HG02938 (cell line): ENCODE results near the gene KIAA1210.

Source experiments
- ATAC-seq: cut with Tn5 transposase; IDR thresholded peaks from one replicate; pipeline ENCODE4 v1.9.1; 2021; ENCODE audit warnings: mild to moderate bottlenecking, moderate library complexity; ENCODE audit not compliant: unreplicated experiment

Gene KIAA1210

GRCh38 chrX:119127650-119128049 is at the start of gene KIAA1210:
KIAA1210 (minus strand) TSS chrX:119127812; CDS start chrX:119123642, 4,170 bp downstream.
- ATAC-seq: no peak

- no peak for ATAC-seq
These were observed 49.7 kb upstream of the KIAA1210 start for GRCh38 chrX:119177278-119177677.

DNA sequence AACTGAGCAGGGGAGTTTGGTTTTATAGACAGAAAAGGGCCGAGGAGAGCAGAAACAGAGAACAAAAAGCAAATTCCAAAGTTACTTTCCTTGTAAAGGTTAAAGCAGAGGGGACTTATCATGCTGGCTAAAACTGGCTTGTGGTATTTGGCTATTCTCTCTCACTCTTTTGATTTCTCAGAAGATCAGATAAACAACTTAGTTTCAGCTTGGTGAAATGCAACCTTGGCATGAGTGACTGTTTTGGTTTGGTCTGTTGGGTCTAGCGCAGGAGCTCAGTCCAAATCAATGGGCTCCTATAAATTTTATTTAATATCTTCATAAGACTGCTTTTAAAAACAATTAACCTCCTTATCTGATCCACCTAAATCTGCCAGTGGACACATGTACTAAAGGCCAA is 47.3 kb upstream of the KIAA1210 start:
- ATAC-seq: no peak

DNA sequence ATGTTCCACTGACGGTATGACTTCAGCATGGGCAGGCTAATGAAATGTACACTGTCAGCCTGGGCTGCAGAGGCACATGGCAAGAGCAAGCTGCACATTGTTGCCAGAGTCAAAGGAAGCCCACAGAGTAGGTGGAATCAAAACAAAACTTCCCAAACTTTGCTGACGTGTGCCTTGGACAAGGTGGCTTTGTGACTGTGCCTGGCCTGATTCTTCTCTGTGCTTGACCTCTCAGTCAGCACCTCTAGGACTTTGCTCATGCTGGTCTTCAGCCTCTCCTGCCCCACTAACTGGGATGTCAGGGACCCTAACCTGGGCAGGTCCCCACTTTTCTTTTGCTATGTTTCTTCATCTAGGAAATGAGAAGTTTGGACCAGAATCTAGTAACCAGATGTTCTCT is 40.5 kb upstream of the KIAA1210 start:
- no peak for ATAC-seq

DNA sequence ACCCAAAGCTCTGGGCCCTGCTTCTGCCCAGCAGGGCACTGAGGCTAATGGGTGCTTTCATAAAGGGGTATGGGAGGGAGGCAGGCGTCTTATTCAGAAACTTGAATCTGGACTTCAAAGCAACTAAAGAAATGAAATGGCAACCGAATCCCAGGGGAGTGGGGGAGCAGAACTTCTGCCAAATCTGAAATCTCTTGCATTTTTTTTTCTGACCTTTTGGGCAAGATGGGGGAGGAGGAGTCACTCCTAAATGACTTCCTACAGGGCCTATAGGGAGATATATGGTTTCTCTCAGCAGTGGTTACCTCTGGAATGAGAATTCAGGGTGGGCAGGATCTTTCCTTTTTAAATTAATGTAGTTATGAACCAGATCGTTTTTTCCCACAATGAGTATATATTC is 30.6 kb upstream of the KIAA1210 start:
- no peak for ATAC-seq

GRCh38 chrX:119156241-119156640 is 28.6 kb upstream of the KIAA1210 start:
- ATAC-seq: no peak

DNA sequence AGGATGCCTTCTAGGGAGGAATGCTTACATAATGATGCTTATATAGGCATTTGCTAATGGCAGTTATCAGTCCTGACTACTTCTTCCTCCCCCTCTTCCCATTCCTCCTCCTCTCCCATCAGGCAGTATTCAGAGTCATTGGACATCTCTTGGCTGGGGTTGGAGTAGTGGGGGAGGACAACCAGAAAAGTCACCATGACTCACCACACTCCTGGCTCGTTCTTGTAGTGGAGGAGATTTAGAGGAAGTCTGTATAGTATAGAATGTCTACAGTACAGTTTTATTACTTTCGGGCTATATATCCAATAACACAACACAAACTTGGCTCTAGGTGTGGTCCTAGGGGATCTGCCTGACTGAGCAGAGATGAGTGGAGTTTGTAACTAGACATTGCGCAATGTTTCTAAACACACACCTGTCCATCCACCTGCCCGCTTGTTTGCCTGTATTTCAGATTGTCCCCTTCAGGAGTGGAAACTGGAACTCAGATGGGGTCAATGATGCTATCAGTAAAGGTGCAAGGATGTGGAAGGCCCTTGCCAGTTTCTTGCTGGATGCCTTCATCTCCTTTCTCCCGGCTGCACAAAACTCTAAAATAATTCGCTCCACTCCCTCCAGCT is 27.9 kb upstream of the KIAA1210 start:
- ATAC-seq: no peak

- ATAC-seq: no peak
These were observed 23.4 kb upstream of the KIAA1210 start for GRCh38 chrX:119151051-119151380.

- ATAC-seq: no peak
These were observed 22.8 kb upstream of the KIAA1210 start for GRCh38 chrX:119150163-119151050.

- ATAC-seq: no peak
These were observed 19.9 kb upstream of the KIAA1210 start for GRCh38 chrX:119147486-119147885.

GRCh38 chrX:119145241-119145653 is 17.6 kb upstream of the KIAA1210 start:
- no peak for ATAC-seq

DNA sequence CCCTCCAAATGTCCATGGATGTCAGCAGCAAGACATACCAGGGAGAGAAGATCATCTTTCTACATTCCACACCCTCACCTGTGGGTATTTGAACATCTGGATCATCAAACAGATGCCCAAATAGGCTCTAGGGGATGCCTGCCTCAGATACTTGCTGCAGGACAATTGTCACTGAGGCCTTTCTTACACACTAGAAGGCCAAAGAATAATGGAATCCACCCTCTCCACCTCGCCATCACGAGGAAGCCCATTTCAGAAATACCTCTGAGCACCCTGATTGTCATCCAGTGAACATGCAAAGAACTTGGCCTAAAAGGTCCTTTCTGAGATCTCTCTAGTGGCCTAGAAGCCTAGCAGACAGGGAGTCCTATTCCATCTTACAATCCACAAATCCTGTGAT is 6.9 kb upstream of the KIAA1210 start:
- no peak for ATAC-seq

- ATAC-seq: no peak
These were observed 5.3 kb upstream of the KIAA1210 start for GRCh38 chrX:119132961-119133360.

GRCh38 chrX:119132316-119132715 is 4.7 kb upstream of the KIAA1210 start:
- no peak for ATAC-seq

DNA sequence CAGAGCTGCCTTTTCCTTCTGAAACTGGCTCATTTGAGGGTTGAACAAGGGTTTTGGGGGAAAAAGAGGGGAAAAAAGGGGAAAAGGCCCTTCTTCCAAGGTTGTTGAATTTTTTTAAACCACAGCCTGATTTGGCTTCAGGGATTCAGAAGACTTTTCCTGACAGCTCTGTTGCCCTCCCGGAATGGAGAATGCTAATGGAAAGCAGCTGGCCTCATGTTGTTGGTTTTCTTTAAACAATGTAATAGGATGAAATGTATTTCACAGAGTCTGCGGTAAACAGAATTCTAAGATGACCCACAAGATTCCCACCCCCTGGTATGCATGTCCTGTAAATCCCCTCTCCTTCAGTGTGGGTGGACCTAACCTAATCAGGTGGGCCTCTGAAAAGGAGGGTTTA is 3.3 kb upstream of the KIAA1210 start:
- ATAC-seq: no peak

DNA sequence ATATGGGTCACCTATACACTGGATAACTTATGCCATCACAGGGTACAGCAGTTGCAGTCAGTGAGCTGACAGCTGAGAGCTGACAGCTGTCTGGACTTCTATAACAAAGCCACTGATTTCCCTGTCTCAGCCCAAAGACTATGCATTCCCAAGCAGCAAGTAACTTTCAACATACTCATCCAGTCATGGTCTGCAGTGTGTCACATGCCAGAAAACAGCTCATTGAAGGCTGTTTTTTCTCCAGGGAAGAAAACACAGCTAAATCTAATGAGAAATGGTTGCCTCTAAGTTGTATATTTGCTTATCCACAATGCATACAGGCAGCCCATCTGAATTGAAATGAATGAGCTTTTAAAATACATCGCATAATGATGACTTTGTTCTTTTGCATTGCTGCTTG is 6.3 kb downstream of the KIAA1210 start:
- no peak for ATAC-seq

GRCh38 chrX:119118780-119119395 is 8.7 kb downstream of the KIAA1210 start:
- ATAC-seq: peak; percentile 85

- no peak for ATAC-seq
These were observed 20.4 kb downstream of the KIAA1210 start for GRCh38 chrX:119107206-119107605.

DNA sequence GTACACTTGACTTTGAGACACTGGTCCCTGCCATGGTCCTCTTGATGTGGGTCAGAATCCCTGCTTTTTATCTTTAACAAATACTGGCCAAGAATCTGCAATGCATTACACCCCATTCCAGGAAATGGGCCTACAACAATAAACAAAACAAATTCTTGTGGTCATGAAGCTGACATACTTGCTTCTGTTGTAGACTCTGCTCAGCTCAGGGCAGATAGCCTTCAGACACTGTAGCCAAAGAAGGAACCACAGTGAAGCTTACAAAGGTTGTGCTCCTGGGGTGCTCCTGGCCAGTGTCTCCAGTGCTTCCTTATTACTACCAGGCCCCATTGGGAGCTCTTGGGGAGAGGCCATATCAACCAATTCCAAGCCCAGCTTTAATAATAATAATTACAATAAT is 21.8 kb downstream of the KIAA1210 start:
- ATAC-seq: no peak

- no peak for ATAC-seq
These were observed 26.4 kb downstream of the KIAA1210 start for GRCh38 chrX:119101168-119101567.

DNA sequence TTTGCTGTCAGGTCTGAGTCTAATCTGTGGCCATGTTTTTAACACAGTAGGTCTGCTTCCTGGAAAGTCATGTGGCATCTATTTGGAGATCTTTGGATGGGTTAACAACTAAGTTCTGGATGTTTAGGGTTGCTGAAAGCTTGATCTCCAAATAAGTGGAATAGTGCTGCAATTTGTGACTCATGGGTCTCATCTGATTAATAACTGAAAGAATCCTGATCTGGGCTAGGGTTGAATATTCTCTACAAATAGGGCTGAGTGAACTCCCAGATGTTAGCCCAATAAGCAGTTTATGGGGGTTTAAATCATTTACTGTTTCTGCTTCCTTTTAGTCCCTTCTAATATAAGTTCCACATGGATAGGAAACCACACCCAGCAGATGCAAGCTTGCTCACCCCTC is 31.7 kb downstream of the KIAA1210 start:
- ATAC-seq: no peak

GRCh38 chrX:119094819-119095218 is 32.8 kb downstream of the KIAA1210 start:
- no peak for ATAC-seq
